ENCODE results near the gene SP2.

- TF ChIP-seq, protein P1, sequence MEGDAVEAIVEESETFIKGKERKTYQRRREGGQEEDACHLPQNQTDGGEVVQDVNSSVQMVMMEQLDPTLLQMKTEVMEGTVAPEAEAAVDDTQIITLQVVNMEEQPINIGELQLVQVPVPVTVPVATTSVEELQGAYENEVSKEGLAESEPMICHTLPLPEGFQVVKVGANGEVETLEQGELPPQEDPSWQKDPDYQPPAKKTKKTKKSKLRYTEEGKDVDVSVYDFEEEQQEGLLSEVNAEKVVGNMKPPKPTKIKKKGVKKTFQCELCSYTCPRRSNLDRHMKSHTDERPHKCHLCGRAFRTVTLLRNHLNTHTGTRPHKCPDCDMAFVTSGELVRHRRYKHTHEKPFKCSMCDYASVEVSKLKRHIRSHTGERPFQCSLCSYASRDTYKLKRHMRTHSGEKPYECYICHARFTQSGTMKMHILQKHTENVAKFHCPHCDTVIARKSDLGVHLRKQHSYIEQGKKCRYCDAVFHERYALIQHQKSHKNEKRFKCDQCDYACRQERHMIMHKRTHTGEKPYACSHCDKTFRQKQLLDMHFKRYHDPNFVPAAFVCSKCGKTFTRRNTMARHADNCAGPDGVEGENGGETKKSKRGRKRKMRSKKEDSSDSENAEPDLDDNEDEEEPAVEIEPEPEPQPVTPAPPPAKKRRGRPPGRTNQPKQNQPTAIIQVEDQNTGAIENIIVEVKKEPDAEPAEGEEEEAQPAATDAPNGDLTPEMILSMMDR (optimal IDR thresholded peaks at IDR 0.05 in 1 of 3, IDR thresholded peaks at IDR 0.05 in 1 of 3, conservative IDR thresholded peaks at IDR 0.05 in 1 of 3; ENCODE audit: extremely low read depth in 1 of 3, insufficient read depth in 2 of 3, low read length in 3 of 3): no peak
- no peak for TF ChIP-seq EZH2 (IDR thresholded peaks at IDR 0.05; ENCODE audit: low read length)
These were observed 46.5 kb downstream of the SP2 start for GRCh38 chr17:47942568-47942967.

All from keratinocyte (primary cell).